ENCODE measurements around the gene TTC39A.
A peak's percentile ranks its signal among the peaks of the same experiment; 100 is the strongest.

The TTC39A gene

DNA sequence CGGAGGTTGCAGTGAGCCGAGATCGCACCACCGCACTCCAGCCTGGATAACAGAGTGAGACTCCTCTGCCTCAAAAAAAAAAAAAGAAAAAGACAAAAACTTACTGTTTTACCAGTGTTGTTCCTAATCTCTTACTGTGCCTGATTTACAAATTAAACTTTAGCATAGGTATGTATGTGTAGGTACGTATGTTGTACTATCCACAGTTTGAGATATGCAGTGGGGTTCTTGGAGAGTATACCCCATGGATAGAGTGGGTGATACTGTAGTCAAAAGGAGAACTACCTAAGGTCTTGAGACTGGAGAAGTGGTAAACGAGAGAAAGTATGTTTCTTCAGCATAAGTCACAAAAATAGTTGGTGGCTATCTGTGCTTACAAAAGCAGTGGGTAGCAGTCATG is 55.7 kb downstream of the TTC39A start:
- Histone ChIP-seq H3K27ac (no peak overlapping the region), H3K36me3 (peaks cover 49% of the 10 kb centered on the region), H3K9me3 (no peaks in the 10 kb centered on the region), H3K4me1 (ENCODE audit: control insufficient read depth in 1 of 2, insufficient read depth in 1 of 2, low read depth in 1 of 2, low read length in 1 of 2) (peaks cover 0 to 5% of the 10 kb centered on the region in 2 experiments), H3K4me3 (ENCODE audit: low read depth in 1 of 2, low read length in 1 of 2) (no peak overlapping the region), H3K27me3 (no peaks in the 10 kb centered on the region)
- TF ChIP-seq, protein P1, sequence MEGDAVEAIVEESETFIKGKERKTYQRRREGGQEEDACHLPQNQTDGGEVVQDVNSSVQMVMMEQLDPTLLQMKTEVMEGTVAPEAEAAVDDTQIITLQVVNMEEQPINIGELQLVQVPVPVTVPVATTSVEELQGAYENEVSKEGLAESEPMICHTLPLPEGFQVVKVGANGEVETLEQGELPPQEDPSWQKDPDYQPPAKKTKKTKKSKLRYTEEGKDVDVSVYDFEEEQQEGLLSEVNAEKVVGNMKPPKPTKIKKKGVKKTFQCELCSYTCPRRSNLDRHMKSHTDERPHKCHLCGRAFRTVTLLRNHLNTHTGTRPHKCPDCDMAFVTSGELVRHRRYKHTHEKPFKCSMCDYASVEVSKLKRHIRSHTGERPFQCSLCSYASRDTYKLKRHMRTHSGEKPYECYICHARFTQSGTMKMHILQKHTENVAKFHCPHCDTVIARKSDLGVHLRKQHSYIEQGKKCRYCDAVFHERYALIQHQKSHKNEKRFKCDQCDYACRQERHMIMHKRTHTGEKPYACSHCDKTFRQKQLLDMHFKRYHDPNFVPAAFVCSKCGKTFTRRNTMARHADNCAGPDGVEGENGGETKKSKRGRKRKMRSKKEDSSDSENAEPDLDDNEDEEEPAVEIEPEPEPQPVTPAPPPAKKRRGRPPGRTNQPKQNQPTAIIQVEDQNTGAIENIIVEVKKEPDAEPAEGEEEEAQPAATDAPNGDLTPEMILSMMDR (IDR thresholded peaks at IDR 0.05) = no peak

DNA sequence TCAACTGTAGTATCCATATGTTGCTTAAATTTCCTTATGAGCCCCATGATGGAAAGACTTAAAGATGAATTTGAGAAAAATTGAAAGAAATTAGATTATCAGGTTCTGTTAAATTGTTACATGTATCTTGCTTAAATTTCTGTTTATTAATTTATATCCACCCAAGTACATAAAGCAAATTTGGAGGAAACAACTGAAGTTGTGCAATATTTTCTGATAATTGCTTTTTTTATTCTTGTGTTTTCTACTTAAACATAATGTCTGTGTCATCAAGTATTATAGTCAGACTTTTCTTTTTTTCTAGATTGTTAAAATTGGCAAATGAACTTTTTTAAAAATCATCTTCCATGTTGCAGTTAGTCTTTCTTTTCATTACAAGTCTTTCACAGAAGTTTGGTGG is 57.4 kb downstream of the TTC39A start:
- H3K36me3 ChIP-seq = peaks cover 53% of the 10 kb centered on the region
- H3K9me3 ChIP-seq = no peaks in the 10 kb centered on the region

DNA sequence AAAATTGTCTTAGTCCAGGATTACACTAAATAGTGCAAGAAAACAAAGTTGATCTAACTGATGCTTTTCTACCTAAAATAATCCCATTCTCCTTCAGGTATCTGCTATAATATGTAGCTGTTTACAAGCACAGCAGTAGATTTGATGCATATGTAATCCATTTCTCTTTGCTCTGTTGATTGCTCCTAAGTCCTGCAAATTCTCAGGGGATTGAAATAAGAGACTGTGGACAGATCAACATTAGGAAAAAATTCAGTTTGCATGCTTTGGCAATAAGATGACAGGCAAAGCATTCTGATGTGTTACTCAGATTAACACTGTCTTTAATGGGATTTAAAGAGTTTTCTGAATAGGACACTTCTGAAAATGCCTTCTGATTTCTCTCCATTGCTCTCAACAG is 59.6 kb downstream of the TTC39A start:
- TF ChIP-seq, protein P1 (IDR thresholded peaks at IDR 0.05) = no peak
- peaks cover 40% of the 10 kb centered on the region for H3K36me3 ChIP-seq
- no peak overlapping the region for H3K4me3 ChIP-seq (ENCODE audit: low read depth in 1 of 2, low read length in 1 of 2)
- H3K27me3 ChIP-seq = no peaks in the 10 kb centered on the region
- no peaks in the 10 kb centered on the region for H3K9me3 ChIP-seq
- H3K27ac ChIP-seq = no peak overlapping the region
- peaks cover 23 to 24% of the 10 kb centered on the region in 2 experiments for H3K4me1 ChIP-seq (ENCODE audit: control insufficient read depth in 1 of 2, insufficient read depth in 1 of 2, low read depth in 1 of 2, low read length in 1 of 2)

More for the DNA sequence above, 57.4 kb downstream of the TTC39A start:
- TF ChIP-seq, protein P1 (IDR thresholded peaks at IDR 0.05) = no peak
- Histone ChIP-seq H3K27ac (no peak overlapping the region), H3K27me3 (no peaks in the 10 kb centered on the region), H3K4me1 (ENCODE audit: control insufficient read depth in 1 of 2, insufficient read depth in 1 of 2, low read depth in 1 of 2, low read length in 1 of 2) (peaks cover 11 to 13% of the 10 kb centered on the region in 2 experiments), H3K4me3 (ENCODE audit: low read depth in 1 of 2, low read length in 1 of 2) (no peak overlapping the region)

DNA sequence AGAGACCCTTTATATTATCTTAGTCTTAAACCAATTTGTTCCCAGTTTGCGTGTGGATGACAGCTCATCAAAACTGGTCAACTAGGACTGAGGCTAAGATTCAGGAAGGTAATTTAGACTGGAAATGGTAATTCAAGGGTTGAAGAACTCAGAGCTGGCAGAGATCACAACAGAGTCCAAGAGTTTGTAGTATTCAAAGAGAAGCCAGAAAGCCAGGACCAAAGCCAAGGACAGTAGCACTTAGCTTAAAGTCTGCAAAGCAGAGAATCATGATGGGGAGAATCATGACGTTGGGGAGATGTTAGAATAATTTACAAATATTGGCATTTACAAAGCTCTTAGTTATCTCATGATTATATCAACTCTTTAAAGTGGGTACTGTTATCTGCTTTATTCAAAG is 61.7 kb downstream of the TTC39A start:
- TF ChIP-seq, protein P1 (IDR thresholded peaks at IDR 0.05) = no peak
- no peaks in the 10 kb centered on the region for H3K27me3 ChIP-seq
- no peak overlapping the region for H3K4me3 ChIP-seq (ENCODE audit: low read depth in 1 of 2, low read length in 1 of 2)
- H3K4me1 ChIP-seq (ENCODE audit: control insufficient read depth in 1 of 2, insufficient read depth in 1 of 2, low read depth in 1 of 2, low read length in 1 of 2) = peaks cover 26 to 29% of the 10 kb centered on the region in 2 experiments
- peaks cover 33% of the 10 kb centered on the region for H3K36me3 ChIP-seq
- H3K27ac ChIP-seq = peak overlapping the region; percentile 54
- H3K9me3 ChIP-seq = no peaks in the 10 kb centered on the region

- TF ChIP-seq, protein P1 (IDR thresholded peaks at IDR 0.05) = no peak
- Histone ChIP-seq H3K27ac (no peak overlapping the region), H3K36me3 (peaks cover 26% of the 10 kb centered on the region), H3K4me1 (ENCODE audit: control insufficient read depth in 1 of 2, insufficient read depth in 1 of 2, low read depth in 1 of 2, low read length in 1 of 2) (peaks cover 24 to 29% of the 10 kb centered on the region in 2 experiments), H3K27me3 (no peaks in the 10 kb centered on the region), H3K9me3 (no peaks in the 10 kb centered on the region), H3K4me3 (ENCODE audit: low read depth in 1 of 2, low read length in 1 of 2) (no peak overlapping the region)
These were observed 63.6 kb downstream of the TTC39A start for GRCh38 chr1:51266791-51267190.

DNA sequence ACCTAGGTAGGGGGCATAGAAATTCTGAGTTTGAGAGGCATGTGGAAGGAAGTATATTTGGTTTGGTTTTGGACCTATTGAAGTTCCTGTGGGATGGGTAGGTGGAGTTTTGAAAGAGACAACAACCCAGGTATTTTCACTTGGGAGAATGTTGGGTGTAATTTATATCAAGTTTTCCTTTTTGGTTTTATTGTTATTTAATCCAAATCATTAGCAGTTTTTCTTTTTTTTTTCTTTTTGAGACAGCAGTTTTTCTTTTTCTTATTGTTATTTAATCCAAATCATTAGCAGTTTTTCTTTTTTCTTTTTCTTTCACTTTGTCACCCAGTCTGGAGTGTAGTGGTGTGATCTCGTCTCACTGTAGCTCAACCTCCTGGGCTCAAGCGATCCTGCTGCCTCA is 64.2 kb downstream of the TTC39A start:
- Histone ChIP-seq H3K27me3 (no peaks in the 10 kb centered on the region), H3K9me3 (no peaks in the 10 kb centered on the region), H3K27ac (peak overlapping the region; percentile 31), H3K4me1 (ENCODE audit: control insufficient read depth in 1 of 2, insufficient read depth in 1 of 2, low read depth in 1 of 2, low read length in 1 of 2) (peaks cover 24 to 29% of the 10 kb centered on the region in 2 experiments), H3K4me3 (ENCODE audit: low read depth in 1 of 2, low read length in 1 of 2) (no peak overlapping the region), H3K36me3 (peaks cover 20% of the 10 kb centered on the region)
- TF ChIP-seq, protein P1 (IDR thresholded peaks at IDR 0.05) = no peak
